Measurements from ENCODE around the gene MYH13. TPM values are rescaled to one million over a fixed set of nuclear protein-coding genes. Genes with fewer than 3 reads are reported as not detected.
"Not testable (repeated sequence)": the region's sequence is repeated elsewhere in the genome, so short reads cannot be mapped to it uniquely, and the experiment has no call there.

Gene MYH13
- total RNA-seq, 2 experiments from 2014 or later: not detected

DNA sequence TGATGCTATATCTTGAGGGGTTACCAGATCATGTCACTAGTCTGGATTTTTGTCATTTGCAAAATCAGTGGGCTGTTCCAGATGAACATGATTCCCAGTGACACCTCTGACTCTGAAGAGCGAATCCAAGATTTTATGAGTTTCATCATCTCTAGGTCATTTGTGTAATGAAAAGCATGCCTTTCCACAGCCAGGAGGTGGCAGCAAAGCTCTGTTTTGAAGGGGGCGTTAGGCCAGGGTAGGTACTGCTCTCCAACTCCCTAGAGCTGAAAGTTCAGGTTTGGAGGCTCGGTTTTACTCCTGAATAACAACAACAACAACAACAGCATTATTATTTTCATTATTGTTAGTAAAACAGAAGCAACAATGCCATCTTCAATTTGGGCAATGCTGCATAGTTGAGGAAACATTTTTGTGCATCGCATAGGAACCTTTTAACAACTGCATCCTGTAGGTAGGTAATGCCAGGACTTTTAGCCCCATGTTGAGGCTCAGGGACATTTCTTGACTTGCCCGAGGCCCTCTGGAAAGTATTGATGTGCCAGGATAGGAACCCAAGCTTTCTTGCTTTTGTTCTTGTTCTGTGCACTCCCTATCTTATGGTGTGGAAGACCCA lies 77.0 kb downstream of the MYH13 start:
- POLR2A ChIA-PET: no interaction called here
- no peak overlapping the region for H3K27ac Mint-ChIP-seq
- H3K9me3 Mint-ChIP-seq: no peaks in the 10 kb centered on the region
- intact Hi-C loops (cut with micrococcal nuclease): no loop called here
- CTCF ChIA-PET: interaction anchor here (0.7 to 2.2 kb wide), 6 partner anchors 11 to 321 kb away, joined by 3 to 13 read pairs (median 6); no protein-coding TSS in a partner anchor
- no peaks in the 10 kb centered on the region for H3K36me3 Mint-ChIP-seq (ENCODE audit: low read depth)
- H3K4me1 Mint-ChIP-seq (ENCODE audit: low read depth): peaks cover 7% of the 10 kb centered on the region
- peaks cover 5% of the 10 kb centered on the region for H3K27me3 Mint-ChIP-seq
- TF ChIP-seq, protein P1, sequence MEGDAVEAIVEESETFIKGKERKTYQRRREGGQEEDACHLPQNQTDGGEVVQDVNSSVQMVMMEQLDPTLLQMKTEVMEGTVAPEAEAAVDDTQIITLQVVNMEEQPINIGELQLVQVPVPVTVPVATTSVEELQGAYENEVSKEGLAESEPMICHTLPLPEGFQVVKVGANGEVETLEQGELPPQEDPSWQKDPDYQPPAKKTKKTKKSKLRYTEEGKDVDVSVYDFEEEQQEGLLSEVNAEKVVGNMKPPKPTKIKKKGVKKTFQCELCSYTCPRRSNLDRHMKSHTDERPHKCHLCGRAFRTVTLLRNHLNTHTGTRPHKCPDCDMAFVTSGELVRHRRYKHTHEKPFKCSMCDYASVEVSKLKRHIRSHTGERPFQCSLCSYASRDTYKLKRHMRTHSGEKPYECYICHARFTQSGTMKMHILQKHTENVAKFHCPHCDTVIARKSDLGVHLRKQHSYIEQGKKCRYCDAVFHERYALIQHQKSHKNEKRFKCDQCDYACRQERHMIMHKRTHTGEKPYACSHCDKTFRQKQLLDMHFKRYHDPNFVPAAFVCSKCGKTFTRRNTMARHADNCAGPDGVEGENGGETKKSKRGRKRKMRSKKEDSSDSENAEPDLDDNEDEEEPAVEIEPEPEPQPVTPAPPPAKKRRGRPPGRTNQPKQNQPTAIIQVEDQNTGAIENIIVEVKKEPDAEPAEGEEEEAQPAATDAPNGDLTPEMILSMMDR (IDR thresholded peaks at IDR 0.05): peak; percentile 68
- DNase-seq: peak; percentile 55
- H3K4me3 Mint-ChIP-seq: no peak overlapping the region
- ATAC-seq: no peak

DNA sequence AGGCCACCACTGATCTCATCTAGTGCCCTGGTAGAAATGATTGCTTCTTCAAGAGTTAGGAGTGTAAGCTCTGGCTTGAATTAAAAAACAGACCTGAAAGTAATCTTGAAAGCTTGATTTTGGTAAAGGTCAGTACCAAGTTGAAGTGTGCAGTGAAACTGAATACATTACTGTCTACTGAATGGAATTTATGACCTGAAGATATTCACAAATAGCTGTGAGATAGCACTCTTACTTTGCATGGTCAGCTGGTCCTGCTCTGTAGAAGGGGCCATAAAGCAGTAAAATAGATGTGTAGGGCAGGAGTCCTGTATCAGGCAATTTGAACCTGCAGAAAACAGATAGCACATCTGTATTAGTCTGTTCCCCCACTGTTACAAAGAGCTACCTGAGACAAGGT lies 78.6 kb downstream of the MYH13 start:
- DNase-seq (no peak), ATAC-seq (no peak)
- intact Hi-C loops (cut with micrococcal nuclease): no loop called here
- ChIA-PET POLR2A (no interaction called here), CTCF (interaction anchor here (0.6 to 1.7 kb wide), 7 partner anchors 12 to 337 kb away, joined by 3 to 5 read pairs (median 3); no protein-coding TSS in a partner anchor)
- peaks cover 7% of the 10 kb centered on the region for H3K4me1 Mint-ChIP-seq (ENCODE audit: low read depth)
- H3K27ac Mint-ChIP-seq: no peak overlapping the region
- no peak overlapping the region for H3K4me3 Mint-ChIP-seq
- TF ChIP-seq, protein P1 (IDR thresholded peaks at IDR 0.05): no peak
- H3K27me3 Mint-ChIP-seq: peaks cover 13% of the 10 kb centered on the region
- H3K9me3 Mint-ChIP-seq: no peaks in the 10 kb centered on the region
- H3K36me3 Mint-ChIP-seq (ENCODE audit: low read depth): no peaks in the 10 kb centered on the region

GRCh38 chr17:10292057-10292937 lies 80.5 kb downstream of the MYH13 start:
- CTCF ChIA-PET: interaction anchor here (1.1 to 1.7 kb wide), 3 partner anchors 25 to 328 kb away, joined by 3 to 5 read pairs (median 3); no protein-coding TSS in a partner anchor
- peak; percentile 49 for DNase-seq
- no peak overlapping the region for H3K27ac Mint-ChIP-seq

DNA sequence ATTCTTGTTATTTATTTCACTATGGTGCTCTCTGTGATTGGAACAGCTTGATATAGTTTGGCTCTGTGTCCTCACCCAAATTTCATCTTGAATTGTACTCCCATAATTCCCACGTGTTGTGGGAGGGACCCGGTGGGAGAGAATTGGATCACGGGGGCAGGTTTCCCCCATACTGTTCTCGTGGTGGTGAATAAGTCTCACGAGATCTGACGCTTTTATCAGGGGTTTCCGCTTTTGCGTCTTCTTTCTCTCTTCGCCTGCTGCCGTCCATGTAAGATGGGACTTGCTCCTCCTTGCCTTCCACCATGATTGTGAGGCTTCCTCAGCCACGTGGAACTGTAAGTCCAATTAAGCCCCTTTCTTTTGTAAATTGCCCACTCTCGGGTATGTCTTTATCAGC lies 81.2 kb downstream of the MYH13 start:
- CTCF ChIA-PET: interaction anchor here (1.1 kb wide), 1 partner anchor 26 kb away, joined by 3 read pairs; no protein-coding TSS in a partner anchor
- H3K27ac Mint-ChIP-seq; DNase-seq; ATAC-seq; H3K4me3 Mint-ChIP-seq; intact Hi-C loops (cut with micrococcal nuclease); H3K36me3 Mint-ChIP-seq (ENCODE audit: low read depth); H3K9me3 Mint-ChIP-seq; POLR2A ChIA-PET; H3K4me1 Mint-ChIP-seq (ENCODE audit: low read depth): not testable (repeated sequence)
- peaks cover 26% of the 10 kb centered on the region for H3K27me3 Mint-ChIP-seq

More at GRCh38 chr17:10292057-10292937, 80.5 kb downstream of the MYH13 start:
- intact Hi-C loops (cut with micrococcal nuclease): no loop called here
- TF ChIP-seq, protein P1 (IDR thresholded peaks at IDR 0.05): no peak
- Mint-ChIP-seq H3K36me3 (ENCODE audit: low read depth) (no peaks in the 10 kb centered on the region), H3K27me3 (peaks cover 23% of the 10 kb centered on the region), H3K9me3 (no peaks in the 10 kb centered on the region), H3K4me3 (no peak overlapping the region), H3K4me1 (ENCODE audit: low read depth) (peaks cover 7% of the 10 kb centered on the region)
- POLR2A ChIA-PET: no interaction called here
- ATAC-seq: peak; percentile 98

- ChIA-PET CTCF (no interaction called here), POLR2A (interaction anchor here (0.6 kb wide), 1 partner anchor 25 kb away, joined by 3 read pairs; no protein-coding TSS in a partner anchor)
- Mint-ChIP-seq H3K36me3 (ENCODE audit: low read depth) (no peaks in the 10 kb centered on the region), H3K27ac (no peak overlapping the region), H3K27me3 (peaks cover 28% of the 10 kb centered on the region), H3K4me3 (no peak overlapping the region), H3K4me1 (ENCODE audit: low read depth) (peaks cover 7% of the 10 kb centered on the region), H3K9me3 (no peaks in the 10 kb centered on the region)
- TF ChIP-seq, protein P1 (IDR thresholded peaks at IDR 0.05): no peak
- intact Hi-C loops (cut with micrococcal nuclease): no loop called here
- ATAC-seq (no peak), DNase-seq (no peak)
These were observed 82.8 kb downstream of the MYH13 start for GRCh38 chr17:10290041-10290440.
